RWPE1 (cell line): ENCODE results near the gene ATP6V1C2.

Source experiments
- CTCF ChIA-PET: fragments of 350-600 bp; sonication (Branson Sonifier 250); formaldehyde crosslinking; extraction: SDS; loops from one replicate; lab custom pipeline; 2021; lab: Yijun Ruan, JAX
- POLR2A ChIA-PET: fragments of 400-600 bp; formaldehyde crosslinking; extraction: SDS; loops from one replicate; lab custom pipeline; 2020; ENCODE audit warnings: antibody characterized with exemption; ENCODE audit not compliant: low non-redundant PET; lab: Yijun Ruan, JAX
- DNase-seq: peaks from one replicate; pipeline ENCODE4 v3.0.0; 2012; ENCODE audit warnings: low spot score
- H3K27ac ChIP-seq: fragments of 450-650 bp; 2 replicates; pipeline ENCODE4 v1.5.1; 2017
- TF ChIP-seq, protein P1 (sequence below): fragments of 450-650 bp; conservative IDR thresholded peaks from 2 replicates; pipeline ENCODE4 v1.5.1; 2017; ENCODE audit warnings: low read depth, mild to moderate bottlenecking

Gene ATP6V1C2

DNA sequence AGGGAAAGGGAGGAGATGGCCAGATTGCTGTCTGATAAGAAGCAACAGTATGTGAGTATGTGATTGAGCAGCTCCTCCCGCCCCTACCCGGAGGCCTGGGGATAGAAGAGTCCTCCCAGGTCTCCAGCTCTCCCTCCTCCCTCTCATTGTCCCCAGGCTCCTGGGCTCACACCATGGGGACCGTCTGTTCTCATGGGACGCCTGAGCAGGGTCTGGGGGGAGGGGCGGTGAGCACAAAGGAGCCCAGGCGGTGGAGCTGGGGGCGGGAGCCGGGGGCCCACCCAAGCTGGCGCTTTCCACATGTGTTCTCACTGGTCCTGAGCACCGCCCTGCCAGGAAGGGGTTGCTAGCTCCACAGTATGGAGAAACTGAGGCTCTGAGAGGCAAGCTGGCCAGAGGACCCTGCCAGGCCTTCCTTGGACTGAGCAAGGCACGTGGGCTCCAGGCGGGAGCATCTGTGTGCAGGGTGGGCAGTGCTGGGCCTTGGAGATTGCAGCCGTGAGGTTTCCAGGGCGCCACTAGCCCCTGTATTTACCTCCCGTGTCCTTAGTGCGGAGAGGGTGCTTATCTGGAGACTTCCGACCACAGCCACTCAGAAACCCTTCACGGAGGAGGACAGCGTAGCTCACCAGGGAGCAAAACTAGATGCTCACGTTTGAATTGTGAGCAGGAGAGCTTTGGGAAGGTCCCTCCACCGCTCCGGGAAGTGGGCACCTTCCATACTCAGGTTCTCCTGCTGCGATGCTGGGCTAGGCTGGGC lies 53.8 kb downstream of the ATP6V1C2 start:
- H3K27ac ChIP-seq, result peak overlapping the region; percentile 78

DNA sequence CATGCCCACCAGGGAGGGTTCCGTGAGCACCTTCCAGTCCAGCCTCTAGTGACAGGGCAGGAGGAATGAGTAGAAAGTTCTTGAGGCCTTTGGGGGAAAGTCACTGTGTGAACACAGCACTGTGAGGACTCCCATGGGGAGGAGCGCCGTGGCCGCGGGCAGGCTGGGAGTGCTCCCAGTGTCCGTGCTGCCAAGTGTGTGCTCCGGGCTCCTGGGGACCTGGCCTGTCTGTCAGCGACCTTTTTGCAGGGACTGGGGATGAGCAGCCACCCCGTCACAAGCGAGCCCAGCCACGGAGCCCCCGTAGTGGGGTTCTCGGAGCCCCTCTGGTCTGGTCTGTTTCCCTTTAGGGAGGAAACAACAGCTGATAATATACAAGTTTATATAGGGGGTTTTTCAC lies 54.4 kb downstream of the ATP6V1C2 start:
- POLR2A ChIA-PET, result no interaction called here
- CTCF ChIA-PET, result no interaction called here
- no peak for DNase-seq
- TF ChIP-seq, protein P1, sequence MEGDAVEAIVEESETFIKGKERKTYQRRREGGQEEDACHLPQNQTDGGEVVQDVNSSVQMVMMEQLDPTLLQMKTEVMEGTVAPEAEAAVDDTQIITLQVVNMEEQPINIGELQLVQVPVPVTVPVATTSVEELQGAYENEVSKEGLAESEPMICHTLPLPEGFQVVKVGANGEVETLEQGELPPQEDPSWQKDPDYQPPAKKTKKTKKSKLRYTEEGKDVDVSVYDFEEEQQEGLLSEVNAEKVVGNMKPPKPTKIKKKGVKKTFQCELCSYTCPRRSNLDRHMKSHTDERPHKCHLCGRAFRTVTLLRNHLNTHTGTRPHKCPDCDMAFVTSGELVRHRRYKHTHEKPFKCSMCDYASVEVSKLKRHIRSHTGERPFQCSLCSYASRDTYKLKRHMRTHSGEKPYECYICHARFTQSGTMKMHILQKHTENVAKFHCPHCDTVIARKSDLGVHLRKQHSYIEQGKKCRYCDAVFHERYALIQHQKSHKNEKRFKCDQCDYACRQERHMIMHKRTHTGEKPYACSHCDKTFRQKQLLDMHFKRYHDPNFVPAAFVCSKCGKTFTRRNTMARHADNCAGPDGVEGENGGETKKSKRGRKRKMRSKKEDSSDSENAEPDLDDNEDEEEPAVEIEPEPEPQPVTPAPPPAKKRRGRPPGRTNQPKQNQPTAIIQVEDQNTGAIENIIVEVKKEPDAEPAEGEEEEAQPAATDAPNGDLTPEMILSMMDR, result no peak
- H3K27ac ChIP-seq, result peak overlapping the region; percentile 78

More for the DNA sequence above, 53.8 kb downstream of the ATP6V1C2 start:
- CTCF ChIA-PET, result no interaction called here
- DNase-seq, result no peak
- POLR2A ChIA-PET, result no interaction called here
- TF ChIP-seq, protein P1, result no peak

DNA sequence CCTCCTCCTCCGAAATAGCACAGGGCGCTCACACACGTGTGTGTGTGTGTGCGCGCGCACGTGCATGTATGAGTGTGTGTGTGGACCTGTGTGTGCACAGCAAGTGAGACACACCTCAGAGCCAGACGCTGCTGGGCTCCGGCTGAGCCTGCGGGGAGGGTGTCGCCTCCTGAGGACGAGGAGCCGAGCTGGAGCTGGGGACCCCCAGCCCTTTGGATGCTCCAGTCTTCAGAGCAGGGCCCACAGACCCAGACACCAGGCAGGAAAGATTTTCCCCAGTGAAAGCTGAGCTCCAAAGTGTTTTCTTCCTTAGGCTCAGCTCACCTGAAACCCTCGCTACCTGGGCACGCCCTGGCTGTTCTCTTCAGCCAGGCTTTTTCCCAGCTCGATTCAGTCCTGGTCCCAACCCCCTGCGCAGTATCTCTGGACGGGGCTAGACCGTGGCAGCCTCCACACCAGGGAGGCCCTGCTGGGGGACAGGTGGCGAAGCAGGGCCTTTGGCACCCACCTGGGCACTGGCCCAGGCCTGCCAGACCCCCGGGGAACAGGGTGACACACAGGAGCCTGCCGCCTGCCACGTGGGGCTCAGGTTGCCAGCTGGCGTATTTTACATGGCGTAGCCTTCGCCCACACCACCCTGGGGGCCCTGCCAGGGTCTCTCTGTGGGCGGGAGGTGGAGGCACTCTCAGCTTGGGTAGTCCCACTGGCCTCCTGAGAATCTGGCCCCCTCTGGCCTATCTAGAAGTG lies 55.0 kb downstream of the ATP6V1C2 start:
- TF ChIP-seq, protein P1, result no peak
- peak overlapping the region; percentile 23; the same call in 1 of the 2 replicates for H3K27ac ChIP-seq
- no peak for DNase-seq
- CTCF ChIA-PET, result interaction anchor here (0.5 kb wide), 1 partner anchor 125 kb away, joined by 3 read pairs; no protein-coding TSS in a partner anchor
- POLR2A ChIA-PET, result no interaction called here

DNA sequence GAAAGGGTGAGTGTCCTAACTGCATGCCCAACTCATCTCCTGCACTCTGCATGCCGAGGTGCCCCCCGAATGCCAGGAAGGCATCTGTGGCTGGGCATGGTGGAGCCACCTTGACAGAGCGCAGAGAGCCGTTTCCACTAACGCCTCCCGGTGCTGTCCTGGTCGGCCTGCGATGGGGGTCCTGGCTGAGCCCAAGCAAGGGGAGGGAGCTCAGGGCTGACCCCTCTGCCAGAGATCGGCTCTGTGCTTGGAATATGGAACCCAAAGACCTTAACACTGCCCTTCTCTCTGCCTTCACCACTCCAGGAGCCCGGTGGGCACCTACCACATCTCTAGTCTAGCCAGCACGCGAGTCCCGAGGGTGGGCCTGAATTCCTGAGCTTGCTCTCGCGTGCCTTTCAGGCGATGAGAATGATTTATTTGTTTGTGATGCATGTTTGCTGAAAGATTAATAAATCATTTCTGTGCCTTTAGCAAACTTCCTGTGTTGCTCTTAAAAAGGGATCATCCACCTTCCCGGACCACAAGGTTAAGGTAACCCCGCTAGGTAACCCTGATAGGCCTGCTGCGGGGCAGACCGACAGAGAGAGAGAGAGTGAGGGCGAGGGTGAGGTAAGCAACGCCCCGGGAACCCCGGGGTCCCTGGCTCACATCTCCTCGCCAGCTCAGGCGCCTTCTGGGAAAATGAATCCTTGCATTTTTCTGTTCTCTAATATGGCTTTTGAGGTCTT lies 55.8 kb downstream of the ATP6V1C2 start:
- no peak for DNase-seq
- POLR2A ChIA-PET, result no interaction called here
- CTCF ChIA-PET, result no interaction called here
- peak overlapping the region; percentile 0; the same call in 1 of the 2 replicates for H3K27ac ChIP-seq
- TF ChIP-seq, protein P1, result no peak

DNA sequence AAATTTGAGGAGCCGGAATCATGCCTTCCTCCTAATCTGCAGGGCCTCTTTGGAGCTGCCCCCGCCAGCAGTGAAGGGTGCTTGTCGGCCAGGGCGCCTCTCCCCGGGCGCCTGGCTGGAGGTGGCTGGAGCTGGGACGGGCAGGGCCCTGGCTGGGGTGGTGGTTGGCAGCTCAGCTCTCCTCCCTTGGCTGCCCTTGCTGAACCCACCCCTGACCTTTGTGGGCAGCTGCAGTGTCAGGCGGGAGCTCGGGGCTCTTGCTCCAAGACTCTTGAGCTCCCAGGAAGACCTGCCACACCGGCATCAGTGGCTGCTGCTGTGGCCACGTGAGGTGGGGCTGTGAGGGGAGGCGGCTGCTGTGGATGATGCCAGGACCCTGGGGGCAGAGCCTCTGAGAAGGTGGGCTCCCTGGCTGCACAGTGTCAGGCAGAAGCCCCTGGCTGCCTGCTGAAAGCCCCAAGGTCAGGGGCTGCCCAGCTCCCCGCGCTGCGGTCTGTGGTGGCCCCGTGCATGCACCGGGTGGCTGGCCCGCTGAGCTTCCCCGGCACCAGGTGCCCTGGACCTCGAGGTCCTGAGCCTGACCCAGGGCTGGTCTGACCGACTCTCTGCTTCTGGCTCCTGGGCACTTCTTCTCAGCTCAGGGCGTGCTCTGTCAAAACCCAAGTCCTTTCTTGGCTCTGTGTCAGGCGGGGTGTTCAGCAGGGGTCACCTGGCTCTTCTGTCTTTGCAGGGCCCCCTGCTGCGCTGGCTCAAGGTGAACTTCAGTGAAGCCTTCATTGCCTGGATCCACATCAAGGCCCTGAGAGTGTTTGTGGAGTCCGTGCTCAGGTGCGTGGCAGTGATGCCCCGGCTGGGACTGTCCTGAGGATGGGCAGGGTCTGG lies 56.7 kb downstream of the ATP6V1C2 start:
- H3K27ac ChIP-seq, result peak overlapping the region; percentile 0; the same call in 1 of the 2 replicates
- no peak for DNase-seq
- TF ChIP-seq, protein P1, result no peak
- ChIA-PET CTCF (interaction anchor here (0.5 to 1.1 kb wide), 2 partner anchors 54 to 280 kb away, joined by 3 read pairs; no protein-coding TSS in a partner anchor), POLR2A (no interaction called here)
